Measurements from ENCODE around the gene STIL.
"Not testable (repeated sequence)": the region's sequence is repeated elsewhere in the genome, so short reads cannot be mapped to it uniquely, and the experiment has no call there.

STIL gene

DNA sequence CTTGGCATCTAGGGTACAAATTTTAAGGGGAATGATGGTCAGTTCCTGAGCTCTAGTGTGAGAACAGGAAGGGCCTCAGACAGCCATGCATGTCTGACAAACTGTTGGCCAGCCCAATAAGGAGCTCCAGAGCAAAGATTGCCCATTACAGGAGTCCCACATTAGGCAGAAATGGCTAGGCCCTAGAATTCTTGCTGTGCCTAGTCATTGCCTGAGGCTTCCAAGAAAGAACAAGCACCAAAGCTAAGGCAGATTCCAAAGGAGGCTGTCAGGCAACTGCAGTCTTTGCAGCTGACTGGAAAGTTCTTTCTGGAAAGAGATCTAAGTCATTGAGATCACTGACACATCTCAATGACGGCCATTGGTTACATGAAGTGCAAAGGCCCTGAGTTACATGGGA, 3.9 kb upstream of the STIL start:
- DNase-seq = no peak

DNA sequence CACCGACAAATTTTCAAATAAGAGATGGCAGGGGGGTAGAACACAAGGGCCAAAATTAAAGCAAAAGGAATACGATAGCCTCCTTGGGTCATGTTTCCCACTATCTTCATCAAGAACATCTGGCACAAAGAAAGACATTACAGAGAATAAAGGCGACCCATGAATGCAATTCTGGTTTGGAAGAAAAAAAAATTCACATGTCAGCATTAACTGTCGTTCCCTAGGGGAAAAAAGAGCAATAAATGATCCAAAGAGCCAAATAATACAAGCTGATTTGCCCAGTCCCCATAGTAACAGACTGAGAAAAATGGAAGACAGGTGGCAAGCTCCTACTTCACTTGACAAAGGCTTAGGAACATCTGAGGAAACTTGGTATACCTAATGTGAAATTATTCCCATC, 4.5 kb downstream of the STIL start:
- no peak for DNase-seq

DNA sequence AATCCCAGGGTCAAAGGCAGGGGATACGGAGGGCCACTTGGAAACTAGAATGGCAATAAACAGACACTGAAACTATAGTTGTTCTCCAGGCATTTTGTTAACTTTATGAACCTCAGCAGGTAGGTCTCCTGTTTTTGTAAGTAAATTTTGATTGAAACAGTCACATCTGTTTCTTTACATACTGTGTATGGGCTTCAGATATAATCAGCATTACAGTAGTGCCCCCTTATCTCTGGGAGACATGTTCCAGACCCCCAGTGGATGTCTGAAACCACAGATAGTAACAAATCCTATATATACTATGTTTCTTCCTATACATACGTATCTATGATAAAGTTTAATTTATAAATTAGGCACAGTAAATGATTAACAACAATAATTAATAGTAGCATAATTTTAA, 11.5 kb downstream of the STIL start:
- no peak for DNase-seq

DNA sequence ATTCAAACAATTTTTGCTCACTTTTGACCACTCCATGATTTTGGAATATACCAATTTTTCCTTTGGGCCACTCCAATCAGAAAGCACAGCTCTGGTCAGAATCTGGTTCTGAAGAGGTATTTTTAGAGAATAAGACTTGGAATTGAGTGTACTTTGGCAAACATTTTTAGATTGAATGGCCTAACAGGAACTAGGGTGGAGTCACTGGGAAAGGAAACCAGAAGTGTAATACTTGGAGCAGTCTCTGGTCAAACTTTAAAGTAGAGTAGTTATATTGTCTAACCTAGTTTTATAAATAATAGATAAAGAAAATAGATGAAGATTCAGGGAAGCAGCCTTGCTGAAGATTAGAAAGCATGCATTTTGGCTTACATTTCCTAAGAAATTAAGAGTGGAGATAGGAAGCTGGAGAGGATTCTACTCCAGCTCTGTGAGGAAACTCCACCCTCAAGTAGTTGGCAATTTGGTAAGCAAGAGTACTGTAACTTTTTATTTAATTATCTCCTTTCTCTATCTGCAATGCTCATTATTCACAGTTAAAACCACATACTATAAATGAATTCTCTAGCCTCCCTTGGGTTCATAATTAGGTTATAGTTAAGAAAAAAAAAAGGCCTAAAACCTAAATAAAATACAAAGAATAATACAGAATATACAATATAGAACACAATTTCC, 15.8 kb downstream of the STIL start:
- no peak for DNase-seq

DNA sequence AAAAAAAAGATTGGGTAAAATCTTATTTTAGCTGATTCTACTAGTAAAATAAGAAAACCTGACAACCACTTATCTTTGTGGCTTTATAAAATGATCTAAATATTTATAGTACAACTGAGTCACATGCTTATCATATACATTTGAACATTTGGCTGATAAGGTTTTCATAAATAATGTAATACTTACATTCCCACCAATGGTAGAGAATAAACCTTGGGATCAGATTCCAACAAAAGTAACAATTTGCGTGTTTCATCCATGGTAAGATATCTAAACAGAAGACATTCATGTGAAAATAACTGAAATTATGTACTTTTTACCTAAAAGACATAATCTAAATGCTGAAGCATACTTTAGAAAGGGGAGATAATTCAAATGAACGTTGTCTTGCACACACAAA, 18.4 kb downstream of the STIL start:
- no peak for DNase-seq

DNA sequence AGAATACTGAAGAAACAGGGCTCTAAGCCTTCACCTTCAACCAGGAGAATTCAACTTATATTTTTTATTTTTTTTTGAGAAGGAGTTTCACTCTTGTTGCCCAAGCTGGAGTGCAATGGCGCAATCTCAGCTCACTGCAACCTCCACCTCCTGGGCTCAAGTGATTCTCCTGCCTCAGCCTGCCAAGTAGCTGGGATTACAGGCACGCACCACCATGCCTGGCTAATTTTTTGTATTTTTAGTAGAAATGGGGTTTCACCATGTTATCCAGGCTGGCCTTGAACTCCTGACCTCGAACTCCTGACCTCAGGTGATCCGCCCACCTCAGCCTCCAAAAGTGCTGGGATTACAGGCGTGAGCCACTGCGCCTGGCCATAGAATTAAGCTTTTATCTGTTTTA, 19.1 kb downstream of the STIL start:
- DNase-seq = not testable (repeated sequence)

DNA sequence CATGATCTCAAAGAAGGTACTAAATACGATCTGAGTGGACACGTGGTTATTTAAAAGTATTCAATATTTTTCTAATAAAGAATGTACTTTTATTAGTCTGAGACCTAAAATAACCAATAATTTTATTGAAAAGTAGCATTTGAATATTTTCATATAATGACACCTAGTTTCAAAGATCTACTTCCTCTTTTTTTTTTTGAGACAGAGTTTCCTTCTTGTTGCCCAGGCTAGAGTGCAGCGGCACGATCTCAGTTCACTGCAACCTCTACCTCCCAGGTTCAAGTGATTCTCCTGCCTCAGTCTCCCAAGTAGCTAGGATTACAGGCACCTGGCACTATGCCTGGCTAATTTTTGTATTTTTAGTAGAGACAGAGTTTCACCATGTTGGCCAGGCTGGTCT, 25.8 kb downstream of the STIL start:
- not testable (repeated sequence) for DNase-seq

DNA sequence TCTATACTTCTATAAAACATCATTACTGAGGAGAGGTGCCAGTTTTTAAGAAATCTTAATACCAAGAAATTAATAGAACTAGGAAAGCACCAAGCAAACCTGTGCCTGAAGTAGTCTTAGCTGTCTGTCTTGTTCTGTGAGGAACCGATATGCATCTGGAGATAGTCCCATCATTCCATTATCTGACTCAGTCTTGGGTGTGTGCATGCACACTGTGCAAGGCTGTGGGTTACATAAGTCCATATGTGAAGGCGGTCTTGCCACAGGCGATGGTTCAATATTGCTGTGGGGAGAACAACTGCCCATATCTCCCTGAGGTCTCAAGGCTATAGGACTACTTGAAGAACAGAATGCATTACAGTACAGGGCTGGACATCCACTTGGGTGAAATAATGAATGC, 33.8 kb downstream of the STIL start:
- DNase-seq = no peak

DNA sequence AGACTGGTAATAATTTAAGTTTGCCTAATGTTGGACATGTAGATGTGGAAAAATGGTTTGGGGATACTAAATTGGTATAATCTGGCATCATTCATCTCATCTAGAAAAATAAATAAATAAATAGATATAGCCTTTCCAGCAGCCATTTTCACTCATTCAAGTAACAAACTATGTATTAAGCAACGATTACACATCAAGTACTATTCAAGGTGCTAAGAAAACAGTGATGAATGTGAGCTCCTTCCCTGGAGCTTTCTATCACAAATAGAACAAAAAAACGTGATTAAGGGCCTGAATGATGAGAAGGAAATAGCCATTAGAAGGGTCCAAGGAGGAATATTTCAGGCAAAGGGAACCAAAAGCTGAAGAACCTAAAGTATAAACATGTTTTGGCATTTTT, 37.1 kb downstream of the STIL start:
- DNase-seq = no peak

DNA sequence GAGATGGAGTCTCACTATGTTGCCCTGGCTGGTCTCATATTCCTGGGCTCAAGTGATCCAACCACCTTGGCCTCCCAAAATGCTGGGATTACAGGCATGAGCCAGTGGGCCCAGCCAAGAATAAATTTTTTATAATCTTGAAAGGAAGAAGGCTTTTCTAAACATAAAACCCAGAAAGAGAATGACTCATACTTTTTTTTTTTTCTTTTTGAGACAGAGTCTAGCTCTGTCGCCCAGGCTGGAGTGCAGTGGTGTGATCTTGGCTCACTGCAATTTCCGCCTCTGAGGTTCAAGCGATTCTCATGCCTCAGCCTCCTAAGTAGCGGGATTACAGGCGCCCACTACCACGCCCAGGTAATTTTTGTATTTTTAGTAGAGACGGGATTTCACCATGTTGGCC, 38.1 kb downstream of the STIL start:
- DNase-seq = not testable (repeated sequence)

DNA sequence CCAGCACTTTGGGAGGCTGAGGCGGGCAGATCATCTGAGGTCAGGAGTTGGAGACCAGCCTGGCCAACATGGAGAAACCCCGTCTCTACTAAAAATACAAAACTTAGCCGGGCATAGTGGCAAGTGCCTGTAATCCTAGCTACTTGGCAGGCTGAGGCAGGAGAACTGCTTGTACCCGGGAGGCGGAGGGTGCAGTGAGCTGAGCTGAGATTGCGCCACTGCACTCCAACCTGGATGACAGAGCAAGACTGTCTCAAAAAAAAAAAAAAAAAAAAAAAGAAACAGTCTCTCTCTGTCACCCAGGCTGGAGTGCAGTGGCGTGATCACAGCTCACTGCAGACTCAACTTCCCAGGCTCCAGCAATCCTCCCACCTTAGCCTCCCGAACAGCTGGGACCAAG, 48.4 kb downstream of the STIL start:
- not testable (repeated sequence) for DNase-seq

DNA sequence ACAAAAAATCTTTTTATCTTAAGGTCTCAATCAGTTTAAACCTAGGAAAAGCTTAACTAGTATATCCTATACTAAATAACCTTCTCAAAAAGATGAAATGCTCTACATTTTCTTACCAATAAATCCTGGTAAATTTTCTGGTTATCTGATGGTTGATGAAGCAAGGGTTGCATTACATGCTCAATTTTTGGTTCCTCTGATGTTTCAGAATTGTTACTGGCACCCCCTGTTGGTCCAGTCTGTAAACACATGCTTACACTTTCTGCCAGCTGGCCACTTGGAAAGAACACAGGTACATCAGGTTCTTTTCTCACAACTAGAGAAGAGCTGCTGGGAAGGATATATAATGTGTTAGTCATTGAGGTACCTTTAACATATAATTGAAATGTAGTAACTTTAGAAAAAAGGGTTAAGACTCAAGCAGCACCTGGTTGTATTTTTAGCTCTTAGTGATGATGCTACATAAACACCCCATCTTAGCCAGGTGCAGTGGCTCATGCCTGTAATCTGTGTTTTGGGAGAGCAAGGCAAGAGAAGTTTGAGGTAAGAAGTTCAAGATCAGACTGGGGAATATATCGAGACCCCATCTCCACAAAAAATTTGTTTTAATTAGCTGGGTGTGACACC, 51.0 kb downstream of the STIL start:
- peak; percentile 0 for DNase-seq

DNA sequence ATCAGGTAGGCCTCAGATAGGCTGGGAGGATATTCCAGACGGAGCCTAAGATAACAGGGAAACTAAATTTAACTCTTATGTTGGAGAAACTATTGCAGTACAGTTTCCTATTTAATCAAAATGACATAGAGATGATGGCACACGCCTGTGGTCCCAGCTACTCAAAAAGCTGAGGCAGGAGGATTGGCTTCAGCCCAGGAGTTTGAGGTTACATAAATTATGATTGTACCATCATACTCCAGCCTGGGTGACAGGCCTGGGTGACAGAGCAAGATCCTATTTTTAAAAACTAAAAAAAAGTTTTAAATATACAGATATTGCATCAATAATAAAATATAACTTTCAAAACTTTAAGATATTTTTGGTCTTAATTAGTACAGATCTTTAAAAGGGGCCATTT, 56.7 kb downstream of the STIL start:
- DNase-seq = no peak

DNA sequence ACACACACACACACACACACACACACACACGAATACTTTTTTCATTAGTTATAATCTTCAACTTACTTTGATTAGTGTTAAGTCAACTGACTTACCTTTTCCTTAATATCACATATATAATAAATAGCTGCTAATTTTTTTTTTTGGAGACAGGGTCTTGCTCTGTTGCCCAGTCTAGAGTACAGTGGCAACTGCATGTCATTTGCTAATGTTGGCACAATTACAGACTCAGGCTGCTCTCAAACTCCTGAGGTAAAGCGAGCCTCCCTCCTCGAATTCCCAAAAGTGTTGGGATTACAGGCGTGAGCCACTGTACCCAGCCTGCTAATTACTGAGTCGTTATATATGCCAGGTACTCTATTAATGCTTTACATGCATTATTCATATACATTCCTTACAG, 61.2 kb downstream of the STIL start:
- no peak for DNase-seq

DNA sequence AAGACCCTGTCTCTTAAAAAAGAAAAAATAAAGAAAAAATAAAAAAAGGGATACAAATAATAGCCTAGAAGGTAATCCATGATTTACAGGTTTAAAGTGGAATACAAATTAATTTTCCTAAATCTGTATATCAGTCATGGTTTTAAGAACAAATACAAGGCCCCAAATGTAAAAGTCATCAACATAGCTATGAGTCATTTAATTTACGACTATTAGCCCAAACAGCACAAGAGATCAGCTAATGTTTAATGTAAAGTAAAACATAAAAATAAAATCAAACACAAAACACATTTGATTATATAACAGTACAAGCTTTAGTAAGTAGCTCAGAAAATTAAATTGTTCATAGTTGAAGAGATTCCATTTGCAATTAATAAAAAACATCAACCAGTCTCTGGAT, 61.6 kb downstream of the STIL start:
- no peak for DNase-seq

DNA sequence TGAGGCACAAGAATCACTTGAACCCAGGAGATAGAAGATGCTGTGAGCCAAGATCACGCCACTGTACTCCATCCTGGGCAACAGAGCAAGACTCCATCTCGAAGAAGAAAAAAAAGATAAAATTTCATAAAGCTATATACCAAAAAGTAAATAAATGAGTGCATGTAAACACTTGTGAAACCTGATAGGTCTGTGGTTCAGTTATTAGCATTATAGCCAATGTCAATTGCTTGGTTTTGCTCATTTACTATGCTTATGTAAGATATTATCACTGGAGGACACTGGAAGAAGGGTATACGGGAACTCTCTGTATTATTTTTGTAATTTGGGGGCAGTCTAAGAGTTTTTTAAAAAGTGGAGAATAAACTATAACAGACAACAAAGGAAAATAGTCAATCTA, 64.2 kb downstream of the STIL start:
- no peak for DNase-seq

DNA sequence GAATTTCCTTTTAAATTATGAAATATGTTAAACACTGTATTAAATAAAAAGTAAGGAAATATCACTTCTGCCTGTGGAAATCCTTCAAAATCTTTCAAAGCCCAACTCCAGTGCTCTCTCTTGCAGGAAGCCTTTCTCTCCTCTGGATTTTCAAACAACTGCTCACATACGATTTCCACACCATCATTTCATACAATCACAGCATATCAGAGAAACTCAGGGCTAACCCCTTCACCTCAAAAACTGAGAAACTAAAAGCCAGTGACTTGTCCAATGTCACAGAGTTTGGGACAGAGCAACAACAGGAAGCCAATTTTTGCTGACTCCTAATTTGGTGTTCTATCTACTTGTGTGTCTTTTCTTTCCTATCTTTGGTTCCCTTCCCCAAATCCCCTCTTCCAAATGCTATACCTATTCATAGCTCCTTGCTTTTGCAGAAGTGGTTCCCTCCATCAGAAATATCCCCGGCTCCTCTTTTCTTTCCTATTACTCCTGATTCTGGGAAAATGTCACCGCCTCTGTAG, 69.5 kb downstream of the STIL start:
- DNase-seq = no peak

DNA sequence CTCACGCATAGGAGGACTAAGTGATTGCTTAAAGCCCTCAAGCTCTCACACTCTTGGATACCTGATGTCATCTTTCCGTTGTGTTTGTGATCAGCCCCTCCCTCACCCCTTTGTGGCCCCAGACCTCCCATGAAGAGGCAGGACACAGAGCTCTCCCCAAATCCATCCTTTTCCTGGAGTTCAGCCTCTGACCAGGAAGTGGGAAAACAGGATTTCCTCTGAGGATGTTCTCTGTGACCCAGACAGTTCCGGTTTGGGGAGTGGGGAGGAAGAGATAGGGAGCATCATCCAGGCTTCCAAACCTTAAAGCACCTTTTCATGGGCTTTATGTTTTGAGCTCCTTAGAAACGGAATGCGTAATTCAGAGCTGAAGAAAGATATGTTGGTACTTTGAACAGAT, 70.0 kb downstream of the STIL start:
- DNase-seq = no peak

DNA sequence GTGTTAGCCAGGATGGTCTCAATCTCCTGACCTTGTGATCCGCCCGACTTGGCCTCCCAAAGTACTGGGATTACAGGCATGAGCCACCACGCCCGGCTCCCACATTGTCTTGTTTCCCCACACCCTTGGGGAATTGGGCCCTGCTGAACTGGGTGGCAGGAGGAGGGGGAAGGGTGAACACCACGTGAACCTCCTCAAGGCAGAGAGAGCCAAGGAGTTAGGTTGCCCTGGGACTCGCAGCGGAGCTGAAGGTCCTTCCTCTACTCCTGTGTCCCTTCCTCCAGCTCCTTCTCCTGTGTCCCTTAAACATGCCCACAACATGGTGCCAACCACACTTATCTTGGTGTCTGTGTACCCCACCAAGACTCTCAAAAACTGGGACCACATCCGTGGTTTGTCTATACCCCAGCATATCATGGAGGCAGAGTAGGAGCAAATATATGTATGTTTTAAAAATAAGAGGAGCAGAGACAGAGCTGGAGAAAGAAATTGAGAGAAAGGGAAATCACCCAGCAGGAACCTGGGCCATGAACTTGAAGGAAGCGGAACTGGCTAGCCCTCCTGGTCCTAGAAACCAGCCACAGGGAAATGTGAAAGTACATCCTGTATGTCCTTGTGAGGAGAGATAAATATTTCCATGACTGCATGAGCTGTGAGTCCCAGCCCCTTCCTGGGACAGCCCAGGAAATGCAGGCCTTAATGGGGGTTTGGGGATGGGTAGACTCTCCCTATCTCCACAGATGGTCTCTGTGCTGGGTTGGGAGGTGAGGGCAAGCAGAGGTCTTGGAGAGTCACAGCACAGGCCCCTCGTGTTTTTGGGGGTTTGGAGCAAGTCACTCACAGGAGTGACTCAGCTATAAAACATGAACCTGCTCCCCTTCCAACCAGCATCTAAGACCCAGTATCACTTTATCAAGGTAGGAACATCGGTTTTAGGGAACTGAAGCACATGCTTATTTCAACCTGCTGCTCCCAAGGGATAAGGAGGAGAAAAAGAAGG, 72.5 kb downstream of the STIL start:
- DNase-seq = no peak

DNA sequence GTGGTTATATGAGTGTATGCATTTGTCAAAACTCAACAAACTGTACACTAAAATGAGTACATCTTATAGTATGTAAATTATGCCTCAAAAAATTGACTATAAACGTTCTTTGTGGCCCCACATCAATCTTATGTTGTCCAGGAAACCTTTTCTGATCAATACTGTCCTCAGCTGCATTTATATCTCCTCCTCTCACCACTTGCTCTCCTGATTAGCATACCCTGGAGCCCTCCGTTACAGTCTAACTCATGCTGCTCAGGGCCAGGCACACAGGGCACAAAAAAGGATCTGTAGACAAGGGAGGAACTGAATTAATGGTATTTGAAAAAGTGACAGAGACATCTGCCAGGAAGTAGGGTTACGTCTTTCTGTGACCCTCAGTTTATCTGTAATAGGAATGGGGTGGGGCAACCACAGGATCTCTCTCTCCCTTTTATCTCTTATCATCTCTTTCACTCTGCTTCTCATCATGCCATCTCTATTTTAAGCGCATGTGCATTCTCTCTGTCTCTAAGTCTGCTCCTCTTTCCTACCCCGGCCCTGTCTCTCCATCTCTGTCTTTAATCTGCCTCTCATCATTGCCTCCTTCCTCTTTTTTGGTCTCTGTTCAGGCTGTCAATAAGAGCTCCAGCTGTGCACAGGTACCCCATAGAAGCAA, 74.9 kb downstream of the STIL start:
- DNase-seq = no peak

DNA sequence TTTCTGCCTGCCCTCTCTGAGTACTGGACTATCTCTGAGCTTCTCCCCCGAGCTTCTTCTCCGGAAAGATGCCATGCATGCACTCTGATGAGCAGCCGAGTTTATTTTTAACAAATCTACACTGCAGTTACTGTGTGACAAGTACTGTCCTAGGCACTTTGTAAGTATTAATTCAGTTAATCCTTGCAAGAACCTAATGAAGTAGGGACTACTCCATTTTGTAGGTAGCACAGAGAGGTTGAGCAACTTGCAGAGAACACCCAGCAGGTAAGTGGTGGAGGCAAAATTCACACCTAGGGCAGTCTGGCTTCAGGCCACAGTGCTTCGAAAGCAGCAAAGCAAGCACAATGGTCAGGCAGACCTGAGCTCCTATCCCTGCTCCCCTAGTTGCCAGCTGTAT, 78.1 kb downstream of the STIL start:
- DNase-seq = no peak

DNA sequence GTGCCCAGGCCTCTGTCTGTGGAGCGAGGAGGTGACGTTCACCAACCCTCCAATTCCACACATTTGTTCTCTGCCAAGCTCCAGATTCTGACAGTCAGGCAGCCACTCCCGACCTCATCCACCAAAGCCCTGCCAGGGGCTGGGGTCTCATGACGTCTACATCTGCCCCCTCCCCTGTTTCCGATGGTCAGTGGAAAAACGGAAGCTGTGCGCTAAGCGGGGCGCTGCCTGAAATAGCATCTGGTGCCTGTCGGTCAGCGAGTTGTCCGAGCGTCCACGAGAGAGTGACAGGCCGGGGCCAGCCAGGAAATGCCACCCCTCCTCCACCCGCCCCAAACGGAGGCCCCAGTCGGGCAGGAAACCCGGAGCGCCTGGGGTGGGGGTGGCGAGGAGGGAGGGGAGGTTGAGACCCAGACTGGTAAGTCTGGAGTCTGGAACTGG, 78.7 kb downstream of the STIL start:
- no peak for DNase-seq

DNA sequence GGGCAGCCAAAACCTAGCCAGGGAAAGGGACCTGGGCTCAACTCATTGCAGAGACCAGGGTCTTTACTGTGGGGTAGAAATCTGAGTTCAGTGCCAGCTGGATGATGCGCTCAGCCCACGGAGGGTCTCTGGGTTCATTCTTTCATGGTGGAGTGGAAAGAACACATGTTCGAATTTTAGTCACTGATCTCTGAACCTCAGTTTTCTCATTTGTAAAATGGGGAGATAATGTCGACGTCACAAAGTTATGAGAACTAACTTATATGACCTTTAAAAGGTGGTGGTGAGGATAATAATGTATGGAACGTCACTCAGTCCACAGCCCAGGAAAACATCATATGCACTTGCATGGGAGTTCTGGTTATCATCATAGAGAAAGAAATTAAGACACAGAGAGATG, 80.8 kb downstream of the STIL start:
- no peak for DNase-seq
